ENCODE data around the gene EIF3A.
"Not testable (repeated sequence)": the region's sequence is repeated elsewhere in the genome, so short reads cannot be mapped to it uniquely, and the experiment has no call there.

EIF3A gene

DNA sequence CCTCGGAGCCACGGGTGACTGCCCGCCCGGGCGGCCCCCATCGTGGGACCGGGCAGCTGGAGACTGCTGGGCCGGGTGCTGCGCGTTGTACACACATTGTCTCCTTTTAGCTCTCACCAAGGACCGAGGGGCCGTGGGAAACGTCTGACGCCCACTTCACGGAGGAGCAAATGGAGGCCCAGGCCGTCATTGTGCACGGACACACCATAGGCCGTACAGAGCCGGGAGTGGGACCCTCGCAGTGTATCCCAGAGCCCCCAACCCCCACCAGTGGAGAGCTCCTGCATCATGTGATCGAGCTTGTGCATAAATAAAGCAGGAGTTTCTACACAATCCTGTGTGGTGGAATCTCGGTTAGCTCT lies 24.0 kb upstream of the EIF3A start:
- no peak overlapping the region for H3K27ac Mint-ChIP-seq
- H3K4me3 Mint-ChIP-seq, result peak overlapping the region; percentile 77
- ATAC-seq (peak; percentile 43), DNase-seq (ENCODE audit: low spot score in 2 of 2) (peak; percentile 19 to 63)
- H3K36me3 Mint-ChIP-seq, result peaks cover 28% of the 10 kb centered on the region
- H3K4me1 Mint-ChIP-seq, result peaks cover 18% of the 10 kb centered on the region
- no peaks in the 10 kb centered on the region for H3K9me3 Mint-ChIP-seq

DNA sequence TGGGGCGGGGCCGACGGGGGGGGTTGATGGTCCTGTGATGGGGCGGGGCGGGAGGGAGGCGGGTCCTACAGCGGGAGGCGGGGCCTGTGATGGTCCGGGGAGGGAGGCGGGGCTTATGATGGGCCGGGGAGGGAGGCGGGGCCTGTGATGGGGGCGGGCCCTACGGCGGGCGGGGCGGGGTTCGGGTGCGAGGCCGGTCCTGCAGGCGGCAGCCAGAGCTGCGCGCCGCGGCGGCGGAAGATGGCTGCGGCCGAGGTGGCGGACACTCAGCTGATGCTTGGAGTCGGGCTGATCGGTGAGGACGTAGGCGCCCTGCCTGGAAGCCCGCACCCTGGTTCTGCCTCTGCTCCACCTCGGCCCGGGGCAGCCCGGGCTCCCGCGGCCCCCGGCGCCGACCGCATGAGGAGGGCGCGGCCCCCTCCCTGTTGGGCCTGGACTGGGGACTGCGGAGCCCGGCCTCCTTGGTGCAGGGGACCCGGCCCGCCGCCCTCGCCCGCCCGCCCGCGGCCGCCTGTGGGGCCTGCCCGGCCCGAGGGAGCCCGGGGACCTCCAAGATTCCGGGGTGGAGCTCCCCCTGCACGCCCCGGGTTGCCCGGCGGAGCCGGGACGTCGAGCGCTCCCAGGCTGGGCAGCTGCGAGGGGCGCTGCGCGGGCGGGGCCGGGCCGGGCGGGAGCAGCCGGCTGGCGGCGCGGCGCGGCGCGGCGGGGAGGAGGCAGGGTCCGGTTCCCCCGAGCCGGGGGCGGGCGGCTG lies 23.5 kb upstream of the EIF3A start, which contains the start of gene DENND10:
Gene DENND10, plus strand, starts transcription at position 211 of the 751 bp plus-strand sequence. Its CDS starts 30 bp downstream, at position 241.
- peak within 1 kb of the TSS; percentile 77 for H3K4me3 Mint-ChIP-seq
- DNase-seq (ENCODE audit: low spot score in 2 of 2), result peak; percentile 69 to 83
- H3K4me1 Mint-ChIP-seq, result peaks cover 18% of the 10 kb centered on the region
- H3K9me3 Mint-ChIP-seq, result no peaks in the 10 kb centered on the region
- peak; percentile 89 for ATAC-seq
- H3K27ac Mint-ChIP-seq, result no peak within 1 kb of the TSS
- H3K36me3 Mint-ChIP-seq, result peaks cover 23% of the 10 kb centered on the region

DNA sequence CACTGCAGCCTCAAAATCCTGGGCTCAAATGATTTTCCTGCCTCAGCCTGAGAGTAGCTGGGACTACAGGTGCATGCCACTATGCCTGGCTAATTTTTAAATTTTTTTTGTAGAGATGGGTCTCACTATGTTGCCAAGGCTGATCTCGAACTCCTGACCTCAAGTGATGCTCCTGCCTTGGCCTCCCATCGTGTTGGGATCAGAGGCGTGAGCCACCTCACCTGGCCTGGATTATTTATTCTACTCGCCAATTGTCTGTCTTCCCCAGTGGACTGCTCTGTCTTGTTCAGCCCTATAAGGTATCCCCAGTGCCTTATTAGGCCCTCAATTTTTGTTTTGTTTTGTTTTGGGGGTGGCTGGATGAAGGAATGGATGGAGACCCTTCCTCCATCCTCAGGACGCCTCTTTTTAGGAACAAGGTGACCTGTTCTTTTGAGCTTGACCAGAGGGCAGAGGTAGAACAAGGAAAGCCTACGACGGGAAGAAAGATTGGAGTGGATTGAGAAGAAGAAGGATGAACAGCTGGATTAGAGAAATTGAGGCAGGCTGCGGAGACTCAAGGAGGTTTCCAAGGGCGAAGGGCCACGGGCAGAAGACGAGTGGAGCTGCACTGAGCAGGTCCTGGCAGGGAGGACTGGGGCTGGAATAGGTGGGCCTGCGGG lies 22.8 kb upstream of the EIF3A start:
- Mint-ChIP-seq H3K4me1 (peaks cover 18% of the 10 kb centered on the region), H3K36me3 (peaks cover 16% of the 10 kb centered on the region), H3K9me3 (no peaks in the 10 kb centered on the region), H3K4me3 (peak overlapping the region; percentile 77), H3K27ac (no peak overlapping the region)
- no peak for DNase-seq (ENCODE audit: low spot score in 2 of 2)
- ATAC-seq, result no peak

DNA sequence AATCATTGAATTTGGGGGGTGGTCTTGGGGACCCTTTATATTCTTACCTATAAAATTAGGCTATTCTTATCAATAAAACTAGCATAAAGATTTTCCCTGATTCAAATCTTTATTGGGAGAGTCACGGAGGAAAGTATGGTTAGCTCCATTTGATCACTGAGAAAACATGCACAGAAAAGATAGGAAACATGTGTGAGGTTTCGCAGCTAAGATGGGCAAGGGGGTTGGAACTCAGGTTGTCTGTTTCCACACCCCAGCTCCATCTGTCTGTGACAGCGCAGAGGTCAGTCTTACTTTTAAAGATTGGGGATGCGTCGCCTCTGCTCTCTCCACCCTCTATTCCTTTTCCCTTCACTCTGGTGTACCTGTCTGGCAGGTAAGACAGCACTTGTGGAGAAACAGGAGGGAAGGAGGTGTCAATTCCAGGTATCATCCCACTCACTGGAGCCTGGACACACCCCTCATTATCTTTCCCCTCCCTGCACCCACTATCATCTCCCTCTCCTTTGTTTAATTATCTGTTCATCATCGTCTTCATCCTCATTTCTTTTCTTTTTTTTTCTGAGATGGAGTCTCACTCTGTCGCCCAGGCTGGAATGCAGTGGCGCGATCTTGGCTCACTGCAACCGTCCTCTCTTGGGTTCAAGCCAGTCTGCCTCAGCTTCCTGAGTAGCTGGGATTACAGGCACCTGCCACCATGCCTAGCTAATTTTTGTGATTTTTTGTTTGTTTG lies 20.9 kb upstream of the EIF3A start:
- no peaks in the 10 kb centered on the region for H3K36me3 Mint-ChIP-seq
- peaks cover 18% of the 10 kb centered on the region for H3K4me1 Mint-ChIP-seq
- no peaks in the 10 kb centered on the region for H3K9me3 Mint-ChIP-seq
- H3K4me3 Mint-ChIP-seq, result no peak overlapping the region
- no peak for ATAC-seq
- H3K27ac Mint-ChIP-seq, result no peak overlapping the region
- no peak for DNase-seq (ENCODE audit: low spot score in 2 of 2)

DNA sequence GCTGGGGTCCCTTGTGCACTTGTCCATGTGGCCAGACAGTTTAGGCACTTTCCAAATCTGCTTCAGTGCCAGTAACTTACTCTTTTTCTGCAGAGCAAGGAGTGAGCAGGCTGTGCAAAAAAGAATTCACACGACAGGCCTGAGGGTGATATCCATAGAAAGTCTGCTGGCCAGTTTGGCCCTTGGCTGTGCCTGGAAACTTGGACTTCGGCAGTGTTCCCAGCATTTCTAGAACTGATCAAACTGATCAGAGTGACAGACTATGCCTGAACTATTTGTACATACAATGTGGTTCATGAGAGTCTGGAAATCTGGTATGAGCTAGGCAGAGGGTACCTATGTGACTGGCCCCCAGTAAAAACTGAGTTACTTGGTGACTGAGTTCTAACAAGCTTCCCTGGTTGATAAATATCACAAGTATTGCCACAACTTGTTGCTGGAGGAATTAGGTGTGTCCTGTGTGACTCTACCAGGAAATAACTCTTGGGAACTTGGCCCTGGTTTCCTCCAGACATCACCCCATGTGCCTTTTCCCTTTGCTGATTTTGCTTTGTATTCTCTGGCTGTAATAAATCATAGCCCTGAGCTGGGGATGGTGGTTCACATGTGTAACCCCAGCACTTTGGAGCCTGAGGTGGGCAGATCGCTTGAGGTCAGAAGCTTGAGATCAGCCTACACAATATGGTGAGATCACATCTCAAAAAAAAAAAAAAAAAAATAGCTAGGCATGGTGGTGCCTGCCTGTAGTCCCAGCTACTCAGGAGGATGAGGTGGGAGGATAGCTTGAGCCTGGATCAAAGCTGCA lies 20.0 kb upstream of the EIF3A start:
- Mint-ChIP-seq H3K27ac (no peak overlapping the region), H3K36me3 (no peaks in the 10 kb centered on the region), H3K4me3 (no peak overlapping the region), H3K4me1 (peaks cover 27% of the 10 kb centered on the region), H3K9me3 (no peaks in the 10 kb centered on the region)
- no peak for DNase-seq (ENCODE audit: low spot score in 2 of 2)
- no peak for ATAC-seq

DNA sequence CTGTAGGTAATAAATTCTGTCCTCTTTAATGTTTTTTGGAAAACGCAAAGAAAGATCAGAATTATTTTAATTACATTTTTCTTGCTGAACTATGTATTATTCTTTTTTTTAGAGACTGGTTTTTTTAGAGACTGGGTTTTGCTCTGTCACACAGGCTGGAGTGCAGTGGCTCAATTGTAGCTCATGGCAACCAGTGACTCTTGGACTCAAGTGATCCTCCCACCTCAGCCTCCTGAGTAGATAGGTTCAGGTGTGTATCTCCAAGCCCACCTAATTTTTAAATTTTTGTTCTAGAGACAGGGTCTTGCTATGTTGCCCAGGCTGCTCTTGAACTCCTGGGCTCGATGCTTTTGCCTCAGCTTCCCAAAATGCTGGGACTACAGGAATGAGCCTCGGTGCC lies 18.0 kb upstream of the EIF3A start:
- ATAC-seq (no peak), DNase-seq (ENCODE audit: low spot score in 2 of 2) (no peak)
- Mint-ChIP-seq H3K4me1 (peaks cover 25% of the 10 kb centered on the region), H3K9me3 (no peaks in the 10 kb centered on the region), H3K36me3 (no peaks in the 10 kb centered on the region), H3K27ac (no peak overlapping the region), H3K4me3 (no peak overlapping the region)

DNA sequence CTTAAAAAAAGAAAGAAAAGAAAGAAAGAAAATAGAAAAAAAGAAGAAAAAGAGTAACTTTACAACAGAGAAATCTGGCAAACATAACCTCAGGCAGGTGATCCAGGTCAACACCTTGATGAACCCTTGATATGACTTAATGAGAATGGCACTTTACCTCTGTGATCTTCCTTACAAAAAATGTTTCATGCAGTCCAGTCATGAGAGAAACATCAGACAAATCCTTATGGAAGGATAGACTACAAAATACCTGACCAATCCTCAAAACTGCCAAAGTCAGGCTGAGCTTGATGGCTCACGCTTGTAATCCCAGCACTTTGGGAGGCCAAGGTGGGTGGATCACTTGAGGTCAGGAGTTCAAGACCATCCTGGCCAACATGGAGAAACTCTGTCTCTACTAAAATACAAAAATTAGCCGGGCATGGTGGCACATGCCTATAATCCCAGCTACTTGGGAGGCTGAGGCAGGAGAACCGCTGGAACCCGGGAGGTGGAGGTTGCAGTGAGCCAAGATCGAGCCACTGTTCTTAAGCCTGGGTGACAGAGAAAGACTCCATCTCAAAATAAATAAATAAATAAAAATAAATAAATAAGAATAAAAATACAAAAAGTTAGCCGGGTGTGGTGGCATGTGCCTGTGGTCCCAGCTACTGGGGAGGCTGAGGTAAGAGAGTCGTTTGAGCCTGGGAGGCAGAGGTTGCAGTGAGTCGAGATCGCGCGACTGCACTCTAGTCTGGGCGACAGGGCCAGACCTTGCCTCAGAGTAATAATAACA lies 16.2 kb upstream of the EIF3A start:
- H3K4me1 Mint-ChIP-seq, result peaks cover 24% of the 10 kb centered on the region
- not testable (repeated sequence) for H3K27ac Mint-ChIP-seq; H3K9me3 Mint-ChIP-seq; H3K4me3 Mint-ChIP-seq; ATAC-seq; H3K36me3 Mint-ChIP-seq; DNase-seq (ENCODE audit: low spot score in 2 of 2)

DNA sequence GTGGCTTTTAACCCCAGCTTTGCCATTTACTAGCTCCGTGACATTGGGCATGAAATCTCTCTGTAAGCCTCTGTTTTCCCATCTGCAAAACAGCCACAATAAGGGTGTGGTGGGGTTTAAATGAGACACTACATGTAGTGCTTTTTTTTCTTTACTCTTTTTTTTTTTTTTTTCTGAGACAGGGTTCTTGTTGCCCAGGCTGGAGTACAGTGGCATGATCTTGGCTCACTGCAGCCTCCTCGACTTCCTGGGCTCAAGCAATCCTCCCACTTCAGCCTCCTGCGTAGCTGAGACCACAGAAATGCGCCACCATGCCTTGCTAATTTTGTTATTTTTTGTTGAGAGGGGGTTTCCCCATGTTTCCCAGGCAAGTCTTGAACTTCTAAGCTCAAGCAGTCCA lies 15.0 kb upstream of the EIF3A start:
- Mint-ChIP-seq H3K4me3 (no peak overlapping the region), H3K36me3 (no peaks in the 10 kb centered on the region), H3K27ac (peak overlapping the region; percentile 64), H3K4me1 (peaks cover 28% of the 10 kb centered on the region), H3K9me3 (no peaks in the 10 kb centered on the region)
- ATAC-seq, result no peak
- DNase-seq (ENCODE audit: low spot score in 2 of 2), result no peak

DNA sequence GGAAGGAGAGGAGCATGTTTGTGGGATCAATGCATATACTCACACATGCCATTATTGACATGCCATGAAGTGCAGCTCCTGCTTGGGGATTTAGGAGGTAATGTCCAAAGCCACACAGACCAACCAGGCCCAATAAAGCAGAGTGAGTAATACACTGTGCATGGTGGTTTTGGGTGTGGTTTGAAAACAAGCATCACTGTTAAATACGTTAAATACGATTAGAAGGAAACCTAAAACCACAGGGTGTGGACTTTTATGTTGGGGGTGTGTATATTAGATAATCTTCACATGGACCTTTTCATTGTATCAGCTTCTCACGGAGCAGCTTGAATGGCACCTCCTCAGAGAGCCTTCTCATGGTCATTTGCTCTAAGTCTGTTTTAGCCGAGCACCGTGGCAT lies 10.4 kb upstream of the EIF3A start:
- H3K4me1 Mint-ChIP-seq, result peaks cover 45% of the 10 kb centered on the region
- H3K4me3 Mint-ChIP-seq, result peak overlapping the region; percentile 39
- H3K9me3 Mint-ChIP-seq, result no peaks in the 10 kb centered on the region
- H3K27ac Mint-ChIP-seq, result peak overlapping the region; percentile 0
- DNase-seq (ENCODE audit: low spot score in 2 of 2) (peak in 1 of 2 donors; percentile 66), ATAC-seq (peak; percentile 88)
- no peaks in the 10 kb centered on the region for H3K36me3 Mint-ChIP-seq

DNA sequence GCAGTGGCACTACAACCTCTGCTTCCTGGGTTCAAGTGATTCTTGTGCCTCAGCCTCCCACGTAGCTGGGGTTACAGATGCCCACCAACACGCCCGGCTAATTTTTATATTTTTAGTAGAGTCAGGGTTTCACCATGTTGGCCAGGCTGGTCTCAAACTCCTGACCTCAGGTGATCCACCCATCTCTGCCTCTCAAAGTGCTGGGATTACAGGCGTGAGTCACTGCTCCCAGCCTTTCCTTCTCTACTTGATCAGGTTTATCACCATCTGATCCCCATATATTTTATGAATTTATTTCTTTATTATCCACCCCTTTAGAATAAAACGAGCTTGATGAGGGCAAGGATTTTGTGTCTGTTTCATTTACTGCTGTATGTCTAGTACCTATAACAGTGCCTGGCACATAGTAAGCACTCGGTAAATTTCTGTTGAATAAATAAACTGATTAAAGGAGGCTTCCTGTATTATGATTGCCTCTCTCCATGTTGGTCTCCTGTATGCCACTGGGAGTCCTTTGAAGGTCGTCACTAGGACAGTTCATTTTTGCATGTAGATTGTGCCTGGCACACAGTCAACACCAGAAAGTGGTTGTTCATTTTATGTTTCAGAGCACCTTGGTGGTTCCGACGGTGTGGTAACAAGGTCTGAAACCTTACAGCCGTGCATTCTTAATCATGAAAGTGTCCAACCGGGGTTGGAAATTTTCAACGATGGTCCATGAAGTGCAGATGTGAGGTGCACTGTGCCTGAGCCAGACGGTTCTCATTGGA lies 9.6 kb upstream of the EIF3A start:
- Mint-ChIP-seq H3K4me3 (peak overlapping the region; percentile 39), H3K9me3 (no peaks in the 10 kb centered on the region), H3K27ac (peak overlapping the region; percentile 0), H3K36me3 (no peaks in the 10 kb centered on the region), H3K4me1 (peaks cover 37% of the 10 kb centered on the region)
- ATAC-seq, result peak; percentile 96
- peak in 1 of 2 donors; percentile 77 for DNase-seq (ENCODE audit: low spot score in 2 of 2)

DNA sequence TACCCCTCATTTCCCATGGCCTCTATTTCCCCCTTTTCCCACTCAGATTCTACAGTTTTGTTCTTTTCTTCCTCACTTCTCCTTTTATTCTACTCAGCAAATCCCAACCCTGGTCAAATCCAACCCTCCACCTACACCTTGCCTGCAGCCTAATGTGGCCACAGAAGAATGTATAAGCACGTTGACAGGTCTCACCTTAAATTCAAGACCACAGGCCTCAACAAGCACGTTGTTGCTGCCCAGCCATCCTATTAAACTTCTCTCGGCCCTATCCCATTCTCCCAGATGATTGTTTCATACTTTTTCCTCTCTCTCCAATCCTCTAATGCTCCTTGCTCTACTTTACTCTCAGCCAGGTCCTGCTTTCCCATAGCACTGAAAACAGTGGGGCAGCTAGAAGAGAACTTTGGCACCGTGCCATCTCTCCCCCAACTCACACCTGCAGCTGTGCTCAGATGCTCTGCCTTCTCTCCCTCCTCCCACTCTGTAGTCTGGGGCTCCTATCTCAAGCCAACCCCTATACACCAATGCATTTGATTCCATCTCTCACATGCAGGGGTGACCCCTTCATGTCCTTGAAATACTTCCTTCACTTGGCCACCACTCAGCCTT lies 6.8 kb upstream of the EIF3A start:
- H3K4me1 Mint-ChIP-seq, result peaks cover 40% of the 10 kb centered on the region
- H3K9me3 Mint-ChIP-seq, result no peaks in the 10 kb centered on the region
- no peak overlapping the region for H3K4me3 Mint-ChIP-seq
- ATAC-seq (no peak), DNase-seq (ENCODE audit: low spot score in 2 of 2) (no peak)
- no peaks in the 10 kb centered on the region for H3K36me3 Mint-ChIP-seq
- H3K27ac Mint-ChIP-seq, result no peak overlapping the region

DNA sequence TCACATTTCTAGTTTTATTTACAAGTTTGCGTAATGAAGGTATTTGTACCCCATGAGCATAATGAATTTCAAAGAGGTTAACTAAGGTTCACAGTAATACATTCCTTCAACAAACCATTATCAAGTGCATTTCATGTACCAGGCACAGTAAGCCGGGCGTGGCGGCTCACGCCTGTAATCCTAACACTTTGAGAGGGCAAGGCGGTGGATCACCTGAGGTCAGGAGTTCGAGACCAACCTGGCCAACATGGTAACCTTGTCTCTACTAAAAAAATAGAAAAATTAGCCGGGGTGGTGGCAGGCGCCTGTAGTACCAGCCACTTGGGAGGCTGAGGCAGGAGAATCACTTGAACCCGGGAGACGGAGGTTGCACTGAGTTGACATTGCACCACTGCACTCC lies 4.3 kb upstream of the EIF3A start:
- DNase-seq (ENCODE audit: low spot score in 2 of 2) (no peak), ATAC-seq (no peak)
- Mint-ChIP-seq H3K4me1 (peaks cover 30% of the 10 kb centered on the region), H3K36me3 (peaks cover 20% of the 10 kb centered on the region), H3K27ac (no peak overlapping the region), H3K9me3 (no peaks in the 10 kb centered on the region), H3K4me3 (no peak overlapping the region)

DNA sequence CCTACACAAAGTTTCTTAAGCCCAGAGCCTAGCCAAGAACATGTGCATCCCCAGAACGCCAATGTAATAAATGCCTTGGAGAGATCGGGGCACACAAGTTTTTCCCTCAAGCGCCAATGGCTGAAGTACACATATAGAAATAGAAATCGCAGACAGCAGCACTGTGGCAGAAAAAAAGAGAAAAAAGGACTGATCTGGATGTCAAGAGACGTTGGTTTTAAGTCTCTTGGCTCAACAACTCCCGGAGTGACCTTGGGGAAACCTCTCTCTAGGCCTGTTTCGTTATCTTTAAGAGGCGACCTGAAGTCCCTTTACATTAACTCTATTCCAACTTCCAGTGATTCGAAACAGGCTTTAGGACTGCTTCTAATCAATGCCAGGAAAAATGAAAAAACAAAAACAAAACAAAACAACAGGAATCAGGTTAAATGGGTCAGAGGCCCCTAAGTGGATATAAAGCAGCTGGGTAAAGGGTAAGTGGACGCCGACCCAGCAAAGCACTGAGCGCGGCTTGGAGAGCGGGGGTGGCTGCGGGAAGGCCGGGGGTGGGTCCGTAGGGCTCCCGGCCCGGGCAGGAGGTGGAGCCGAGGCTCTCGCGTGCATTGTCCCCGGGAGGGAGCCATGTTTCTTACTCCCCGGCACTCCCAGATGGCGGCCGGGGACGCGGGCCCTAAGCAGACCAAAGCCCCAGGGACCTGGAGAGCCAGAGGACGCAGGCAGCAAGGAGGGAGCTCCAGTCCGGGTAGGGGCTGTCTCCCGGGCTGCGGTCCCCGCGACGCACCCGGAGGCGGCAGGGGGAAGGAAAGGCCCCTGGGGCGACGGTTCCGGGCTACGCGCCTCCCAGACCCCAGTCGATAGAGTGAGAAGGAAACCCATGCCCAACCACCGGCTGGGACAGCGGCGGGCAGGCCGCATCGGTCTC lies 757 bp downstream of the EIF3A start:
- H3K27ac Mint-ChIP-seq, result peak overlapping the region; percentile 98
- no peaks in the 10 kb centered on the region for H3K9me3 Mint-ChIP-seq
- peak; percentile 85 for ATAC-seq
- peaks cover 70% of the 10 kb centered on the region for H3K36me3 Mint-ChIP-seq
- peak; percentile 56 to 86 for DNase-seq (ENCODE audit: low spot score in 2 of 2)
- peaks cover 43% of the 10 kb centered on the region for H3K4me1 Mint-ChIP-seq
- H3K4me3 Mint-ChIP-seq, result peak overlapping the region; percentile 98

All from stimulated activated effector memory CD8-positive, alpha-beta T cell treated with anti-CD3 and anti-CD28 coated beads, Interleukin-12 subunit alpha, Interleukin-12 subunit beta, amount 100 ng/mL, for 72 hours (primary cell).